Right ventricle myocardium inferior (tissue), 1 donor: Measurements from ENCODE around the gene CTCF. TPM values are rescaled to one million over a fixed set of nuclear protein-coding genes. Genes with fewer than 3 reads are reported as not detected.
"Not testable (repeated sequence)": the region's sequence is repeated elsewhere in the genome, so short reads cannot be mapped to it uniquely, and the experiment has no call there.

Experiments
- ATAC-seq: fragments of 200-7000 bp; cut with Tn5 transposase; one replicate; pipeline ENCODE4 v1.9.1; 2020; ENCODE audit warnings: mild to moderate bottlenecking, moderate library complexity
- DNase-seq: peaks from one replicate; pipeline ENCODE4 v3.0.0; 2021; ENCODE audit errors: missing footprints
- intact Hi-C: fragments of 100-400 bp; cut with DNase I; formaldehyde crosslinking; loops from one replicate; pipeline ENCODE4 v1.11.0; 2022
- long read RNA-seq: library from polyadenylated mRNA; unstranded; transcript quantifications from one replicate; pipeline ENCODE4 v2.0.0, GENCODE V29; 2021
- total RNA-seq: library from RNA; stranded (reverse); fragmentation: NEBNext Ultra II Directional; extraction: Animal tissue kit (Norgen Biotek cat#: 25700); gene quantifications from one replicate; pipeline ENCODE4 v1.2.1, GENCODE V29; 2021
- donor health status: DM: no; HTN: yes; CAD: no; lungs with severe emphysema.

The CTCF gene, protein sequence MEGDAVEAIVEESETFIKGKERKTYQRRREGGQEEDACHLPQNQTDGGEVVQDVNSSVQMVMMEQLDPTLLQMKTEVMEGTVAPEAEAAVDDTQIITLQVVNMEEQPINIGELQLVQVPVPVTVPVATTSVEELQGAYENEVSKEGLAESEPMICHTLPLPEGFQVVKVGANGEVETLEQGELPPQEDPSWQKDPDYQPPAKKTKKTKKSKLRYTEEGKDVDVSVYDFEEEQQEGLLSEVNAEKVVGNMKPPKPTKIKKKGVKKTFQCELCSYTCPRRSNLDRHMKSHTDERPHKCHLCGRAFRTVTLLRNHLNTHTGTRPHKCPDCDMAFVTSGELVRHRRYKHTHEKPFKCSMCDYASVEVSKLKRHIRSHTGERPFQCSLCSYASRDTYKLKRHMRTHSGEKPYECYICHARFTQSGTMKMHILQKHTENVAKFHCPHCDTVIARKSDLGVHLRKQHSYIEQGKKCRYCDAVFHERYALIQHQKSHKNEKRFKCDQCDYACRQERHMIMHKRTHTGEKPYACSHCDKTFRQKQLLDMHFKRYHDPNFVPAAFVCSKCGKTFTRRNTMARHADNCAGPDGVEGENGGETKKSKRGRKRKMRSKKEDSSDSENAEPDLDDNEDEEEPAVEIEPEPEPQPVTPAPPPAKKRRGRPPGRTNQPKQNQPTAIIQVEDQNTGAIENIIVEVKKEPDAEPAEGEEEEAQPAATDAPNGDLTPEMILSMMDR
- total RNA-seq: 28.2 TPM
- long read RNA-seq, transcript CTCF-201 (12 exons, 3,941 nt): major isoform, 11 of 16 reads
- long read RNA-seq, partial matches to known transcripts: 1 of 16 reads
- long read RNA-seq, other reads (novel, unspliced or antisense): 1 of 16 reads

DNA sequence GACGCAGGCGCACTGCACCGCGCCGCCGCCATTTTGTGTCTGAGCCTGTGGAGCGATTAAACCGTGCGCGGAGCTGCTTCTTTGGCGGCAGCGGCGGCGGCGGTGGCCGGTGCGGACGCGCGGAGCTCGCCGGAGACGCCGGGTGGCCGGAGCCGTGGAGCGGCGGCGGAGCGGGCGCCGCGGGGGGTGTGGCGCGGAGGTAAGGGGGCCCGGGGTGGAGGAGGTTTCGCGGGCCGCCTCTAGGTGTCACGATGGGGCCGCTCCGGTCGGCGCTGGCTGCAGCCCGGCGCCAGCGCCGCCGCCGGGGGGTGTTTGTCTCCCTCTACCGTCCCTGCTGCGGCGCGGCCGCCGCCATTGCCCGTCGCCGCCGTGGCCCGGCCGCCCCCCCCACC is at the start of gene CTCF:
Gene CTCF, plus strand, starts transcription at position 1 of the 392 bp plus-strand sequence. CDS start 48,307 bp downstream, outside the sequence.
- intact Hi-C loops: loop anchor here (1.0 to 2.0 kb wide), 5 partner anchors 16 to 105 kb away; no protein-coding TSS in a partner anchor
- ATAC-seq: peak; percentile 56
- peak; percentile 93 for DNase-seq

DNA sequence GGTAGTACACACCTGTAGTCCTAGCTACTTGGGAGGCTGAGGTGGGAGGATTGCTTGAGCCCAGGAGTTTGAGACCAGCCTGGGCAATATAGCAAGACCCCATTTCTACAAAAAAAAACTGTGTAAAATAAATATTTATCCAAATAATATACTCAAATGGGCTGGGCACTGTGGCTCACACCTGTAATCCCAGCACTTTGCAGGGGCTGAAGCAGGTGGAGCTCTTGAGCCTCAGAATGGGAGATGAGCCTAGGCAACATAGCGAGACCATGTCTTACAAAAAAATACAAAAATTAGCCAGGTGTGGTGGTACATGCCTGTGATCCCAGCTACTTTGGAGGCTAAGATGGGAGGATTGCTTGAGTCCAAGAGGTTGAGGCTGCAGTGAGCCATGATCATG is 48.4 kb upstream of the CTCF start:
- intact Hi-C loops: loop anchor here (2.0 kb wide), 2 partner anchors 19 to 85 kb away; no protein-coding TSS in a partner anchor
- ATAC-seq, DNase-seq: not testable (repeated sequence)

DNA sequence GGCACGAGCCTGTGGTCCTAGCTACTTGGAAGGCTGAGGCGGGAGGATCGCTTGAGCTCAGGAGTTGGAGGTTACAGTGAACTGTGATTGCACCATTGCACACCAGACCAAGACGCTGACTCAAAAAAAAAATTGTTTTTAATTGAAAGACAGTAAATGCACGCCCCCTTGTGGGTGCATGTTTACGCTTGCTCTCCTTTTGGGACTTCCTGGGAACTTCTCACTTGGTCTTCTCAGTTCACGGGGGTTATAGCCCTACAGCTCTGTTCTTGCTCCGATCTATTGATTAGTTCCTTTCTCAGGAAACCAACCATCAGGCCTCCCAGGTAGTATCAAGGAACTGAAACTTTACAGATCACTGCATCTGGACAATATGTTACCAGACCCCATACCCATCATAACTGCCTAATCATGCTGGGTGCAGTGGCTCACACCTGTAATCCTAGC is 47.9 kb upstream of the CTCF start:
- ATAC-seq (peak; percentile 75), DNase-seq (peak; percentile 81)
- intact Hi-C loops: loop anchor here (2.0 kb wide), 2 partner anchors 20 to 86 kb away; no protein-coding TSS in a partner anchor

DNA sequence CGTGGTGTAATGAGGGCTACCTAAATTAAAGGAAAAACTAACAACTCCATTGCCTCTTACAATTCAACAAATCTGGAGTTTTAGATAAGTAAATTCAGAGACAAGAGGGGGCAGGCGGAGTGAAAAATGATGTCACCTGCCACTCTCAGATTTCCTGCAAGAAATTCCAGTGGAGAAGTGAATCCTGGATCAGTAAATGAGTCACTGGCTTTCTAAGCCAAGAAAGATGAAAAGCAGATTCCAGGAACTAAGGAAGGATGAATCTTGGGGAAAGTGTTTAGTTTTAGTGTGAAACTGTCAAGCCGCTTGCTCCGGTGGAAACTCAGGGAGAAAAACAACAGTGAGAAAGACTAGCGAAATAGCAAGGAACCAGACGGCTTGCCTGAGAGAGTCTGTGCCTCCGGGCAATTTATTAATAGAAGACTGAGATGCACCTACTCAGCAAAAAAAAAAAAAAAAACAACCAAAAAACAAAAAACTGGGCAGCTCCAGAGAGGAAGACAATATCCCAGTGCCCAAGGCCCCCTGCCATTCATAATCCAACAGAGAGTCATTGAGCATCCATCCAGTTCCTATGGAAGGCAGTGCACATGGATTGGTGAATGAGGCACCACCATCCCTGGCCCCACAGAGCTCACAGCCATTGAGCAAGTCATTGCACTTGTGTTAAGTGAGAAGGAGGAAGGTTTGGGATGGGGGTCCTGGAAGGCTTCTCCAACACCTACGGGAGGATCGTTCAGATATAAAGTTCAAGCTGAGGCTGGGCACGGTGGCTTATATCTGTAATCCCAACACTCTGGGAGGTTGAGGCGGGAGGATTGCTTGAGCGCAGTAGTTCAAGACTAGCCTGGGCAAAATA is 45.8 kb upstream of the CTCF start:
- DNase-seq: no peak
- intact Hi-C loops: no loop called here
- no peak for ATAC-seq

DNA sequence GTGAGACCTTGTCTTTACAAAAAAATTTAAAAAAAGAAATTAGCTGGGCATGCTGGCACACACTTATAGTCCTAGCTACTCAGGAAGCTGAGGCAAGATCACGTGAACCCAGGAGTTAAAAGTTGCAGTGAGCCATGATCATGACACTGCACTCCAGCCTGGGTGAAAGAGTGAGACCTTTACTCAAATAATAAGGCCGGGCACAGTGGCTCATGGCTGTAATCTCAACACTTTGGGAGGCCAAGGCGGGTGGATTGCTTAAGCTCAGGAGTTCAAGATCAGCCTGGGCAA is 45.2 kb upstream of the CTCF start:
- intact Hi-C loops: no loop called here
- no peak for ATAC-seq

DNA sequence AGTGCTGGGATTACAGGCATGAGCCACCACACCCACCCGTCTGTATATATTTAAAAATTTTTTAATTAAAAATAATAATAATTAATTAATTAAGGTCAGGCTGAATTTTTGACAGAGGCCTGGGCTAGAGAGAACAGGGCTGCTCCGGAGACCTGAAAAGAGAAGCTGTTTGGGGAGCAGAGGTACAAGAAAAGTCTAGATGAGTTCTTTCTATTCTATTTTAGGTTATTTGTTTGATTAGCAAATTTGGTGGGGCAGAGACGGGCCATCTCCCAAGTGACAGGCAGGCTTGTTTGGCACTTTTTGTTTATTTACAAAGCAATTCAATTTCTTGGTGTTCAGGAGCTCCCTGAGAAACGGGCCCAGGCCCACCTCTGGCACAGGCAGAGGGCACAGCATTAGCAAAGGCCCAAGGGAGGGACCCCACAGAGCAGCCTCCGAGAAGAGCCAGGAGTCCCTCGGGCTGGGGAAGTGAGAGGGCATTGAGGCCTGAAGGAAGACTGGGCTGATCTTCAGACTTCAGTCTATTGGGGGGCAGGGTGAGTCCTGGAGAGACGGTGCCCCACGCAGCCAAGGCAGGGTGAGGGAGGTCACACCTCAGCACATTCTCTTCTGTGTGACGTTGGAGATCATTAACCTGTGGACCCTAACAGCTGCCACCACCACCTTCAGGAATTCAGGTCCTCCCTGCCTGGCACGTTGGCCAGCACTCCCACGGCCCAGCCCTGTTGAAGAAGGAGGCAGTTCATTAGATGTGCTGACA is 44.5 kb upstream of the CTCF start:
- ATAC-seq (no peak), DNase-seq (no peak)
- intact Hi-C loops: no loop called here

More for the DNA sequence above, 45.2 kb upstream of the CTCF start:
- DNase-seq: no peak

DNA sequence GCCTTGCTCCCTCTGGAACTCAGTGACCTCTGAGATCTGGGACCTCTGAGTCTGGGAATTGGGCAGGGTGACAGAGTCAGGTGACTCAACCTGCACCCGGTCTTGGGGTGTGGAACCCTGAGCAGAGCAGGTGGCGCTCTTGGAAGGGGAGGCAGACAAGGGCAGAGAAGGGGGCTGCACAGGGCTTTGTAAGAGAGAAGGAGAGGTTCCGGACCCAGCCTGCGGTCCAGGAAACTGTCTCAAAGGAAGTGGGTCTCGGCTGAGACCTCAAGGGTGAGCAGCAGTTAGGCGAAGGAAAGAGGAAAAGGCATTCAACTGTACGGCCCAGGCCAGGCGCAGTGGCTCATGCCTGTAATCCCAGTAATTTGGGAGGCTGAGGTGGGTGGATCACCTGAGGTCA is 43.6 kb upstream of the CTCF start:
- DNase-seq: no peak
- intact Hi-C loops: no loop called here
- ATAC-seq: no peak

DNA sequence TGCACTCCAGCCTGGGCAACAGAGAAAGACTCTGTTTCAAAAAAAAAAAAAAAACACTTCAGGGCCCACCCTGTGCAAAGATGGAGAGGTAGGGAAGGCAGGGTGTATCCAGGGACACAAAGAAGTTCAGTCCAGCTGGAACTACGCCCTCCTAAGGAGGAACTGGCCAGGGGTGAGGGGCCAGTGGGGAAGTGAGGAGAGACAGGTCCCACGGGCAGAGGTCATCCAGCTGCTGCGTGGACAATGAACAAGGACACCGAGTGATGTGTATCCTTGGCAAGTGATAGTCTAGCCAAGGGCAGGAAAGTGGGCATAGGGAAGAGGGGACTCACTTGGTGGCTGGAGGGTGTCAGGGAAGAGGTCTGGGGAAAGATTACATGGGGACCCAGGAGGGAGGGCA is 43.1 kb upstream of the CTCF start:
- ATAC-seq (no peak), DNase-seq (no peak)
- intact Hi-C loops: no loop called here

DNA sequence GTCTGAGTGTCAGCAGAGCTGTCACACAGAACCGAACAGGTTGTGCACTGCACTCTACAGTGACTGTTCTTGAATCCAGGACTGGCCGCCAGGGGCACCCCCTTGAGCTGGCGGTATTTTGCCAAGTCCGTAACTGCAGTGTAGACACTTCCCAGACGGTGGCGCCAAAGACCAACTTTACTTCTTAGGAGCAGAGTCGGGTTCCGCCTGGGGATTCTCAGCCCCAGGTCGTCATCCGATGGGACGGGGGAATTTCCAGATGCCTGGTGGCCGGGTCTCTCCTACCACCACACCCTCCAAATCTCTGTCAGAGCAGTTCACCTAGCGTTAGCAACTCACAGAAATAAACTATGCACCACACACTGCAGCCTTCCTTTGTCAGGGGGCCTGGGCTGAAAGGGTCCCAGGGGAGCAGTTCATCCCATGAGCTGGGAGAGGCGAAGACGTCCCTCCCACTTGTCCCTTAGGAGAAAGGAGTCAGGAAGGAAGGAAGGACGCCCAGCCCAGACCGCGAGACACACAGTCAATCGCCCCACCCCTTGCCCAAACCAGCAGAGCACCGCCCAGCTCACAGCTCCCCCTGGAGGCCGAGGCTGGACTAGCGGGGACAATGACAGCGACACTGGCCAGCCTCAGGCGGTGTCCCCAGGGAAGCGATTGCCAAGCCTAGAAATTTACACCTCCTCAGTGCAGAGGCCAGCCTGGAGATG is 41.1 kb upstream of the CTCF start:
- intact Hi-C loops: loop anchor here (1.0 to 5.0 kb wide), 6 partner anchors 39 to 407 kb away; partner anchors contain the start of genes AGRP, ATP6V0D1, CTCF and RANBP10
- ATAC-seq (peak; percentile 94), DNase-seq (peak; percentile 97)

DNA sequence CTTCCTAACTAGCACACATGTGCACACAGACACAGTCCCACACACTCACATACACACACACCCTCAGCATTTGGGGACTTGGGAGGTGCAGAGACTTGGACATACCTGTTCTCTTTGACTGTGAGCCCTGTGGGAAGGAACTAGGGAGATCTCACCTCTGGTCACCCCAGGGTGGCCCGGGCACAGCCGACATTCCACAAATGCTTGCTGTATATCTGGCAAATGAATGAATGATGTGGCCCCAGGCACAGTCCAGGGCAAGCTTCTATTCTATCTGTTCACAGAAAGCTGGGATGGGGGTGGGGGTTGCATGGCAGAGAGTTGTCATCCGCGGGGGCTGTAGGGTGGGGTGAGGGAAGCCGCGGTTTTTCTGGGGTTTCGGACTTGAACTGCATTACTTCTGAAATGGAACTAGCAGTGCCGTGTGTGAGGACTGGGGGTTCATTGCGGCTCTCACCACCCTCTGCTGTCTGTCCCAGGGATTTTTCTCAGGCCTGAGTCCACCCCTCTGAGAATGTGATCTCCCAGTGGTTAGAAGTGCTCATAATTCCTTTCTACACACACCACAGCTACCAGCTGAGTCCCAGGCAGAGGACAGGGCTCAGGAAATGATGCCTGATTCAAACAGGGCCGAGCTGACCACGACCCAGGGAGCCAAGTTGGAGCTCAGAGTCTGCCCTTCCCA is 37.0 kb upstream of the CTCF start:
- no peak for ATAC-seq
- no peak for DNase-seq
- intact Hi-C loops: no loop called here

DNA sequence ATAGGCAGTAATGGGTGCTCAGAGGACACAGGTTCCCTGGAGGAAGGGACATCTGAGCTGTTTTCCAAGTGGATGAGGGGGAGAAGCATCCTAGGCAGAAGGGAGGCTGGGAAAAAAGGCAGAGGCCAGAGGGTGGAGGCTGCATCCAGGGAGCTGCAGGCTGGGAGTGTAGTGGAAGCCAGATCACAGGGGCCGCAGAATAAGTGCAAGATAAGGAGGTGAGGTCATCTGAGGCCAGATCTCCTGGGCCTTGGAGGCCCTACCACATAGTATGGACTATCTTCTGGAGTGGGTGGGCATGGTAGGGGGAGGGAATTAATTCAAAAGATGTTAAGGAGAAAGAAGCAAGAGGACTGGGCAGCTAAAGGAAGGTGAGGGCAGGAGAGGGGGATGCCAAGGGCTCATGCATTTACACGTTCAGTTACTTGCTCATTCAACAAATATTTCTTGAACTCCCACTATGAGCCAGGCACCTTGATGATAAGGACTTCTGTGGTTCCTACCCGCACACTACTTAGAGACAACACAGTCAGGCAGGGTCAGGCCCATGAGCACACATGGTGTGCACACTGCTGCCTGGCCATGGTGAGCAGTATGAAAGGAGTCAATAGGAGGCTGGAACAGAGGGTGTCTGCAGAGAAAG is 36.1 kb upstream of the CTCF start:
- DNase-seq: no peak
- no peak for ATAC-seq
- intact Hi-C loops: no loop called here

DNA sequence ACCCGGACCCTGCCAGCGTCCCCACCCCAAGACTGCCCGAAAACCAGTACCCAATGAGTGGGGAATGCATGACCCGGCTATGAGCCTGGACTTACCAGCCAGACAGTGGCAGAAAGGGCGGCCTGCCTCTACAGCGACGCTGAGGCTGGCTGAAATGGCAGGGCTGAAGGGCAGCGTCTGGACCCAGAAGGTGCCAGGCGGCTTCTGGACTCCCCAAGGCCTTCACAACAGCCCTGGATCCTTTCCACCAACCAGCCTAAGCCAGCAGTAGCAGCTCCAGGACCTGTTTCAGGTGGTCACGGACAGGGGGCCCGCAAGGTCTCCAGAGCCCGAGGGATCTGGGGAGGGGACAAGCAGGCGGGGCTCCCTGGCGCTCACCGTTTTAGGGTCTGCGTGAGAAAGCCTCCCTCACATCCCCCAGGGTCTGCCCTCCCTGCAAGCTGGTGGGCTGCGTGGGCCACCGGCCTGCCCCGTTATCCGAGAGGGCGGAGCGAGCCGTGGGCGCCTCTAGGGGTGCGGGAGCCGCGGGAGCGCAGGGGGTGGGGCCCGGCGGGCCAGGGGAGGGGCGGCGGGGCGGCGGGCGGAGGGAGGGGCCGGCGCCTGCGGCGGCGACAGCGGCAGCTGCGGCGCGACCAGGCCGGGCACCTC is 34.0 kb upstream of the CTCF start, which contains the start of gene RIPOR1:
Gene RIPOR1, plus strand, starts transcription at position 608 of the 648 bp plus-strand sequence. CDS start 9,618 bp downstream, outside the sequence.
- no peak for DNase-seq
- intact Hi-C loops: no loop called here
- peak; percentile 70 for ATAC-seq

DNA sequence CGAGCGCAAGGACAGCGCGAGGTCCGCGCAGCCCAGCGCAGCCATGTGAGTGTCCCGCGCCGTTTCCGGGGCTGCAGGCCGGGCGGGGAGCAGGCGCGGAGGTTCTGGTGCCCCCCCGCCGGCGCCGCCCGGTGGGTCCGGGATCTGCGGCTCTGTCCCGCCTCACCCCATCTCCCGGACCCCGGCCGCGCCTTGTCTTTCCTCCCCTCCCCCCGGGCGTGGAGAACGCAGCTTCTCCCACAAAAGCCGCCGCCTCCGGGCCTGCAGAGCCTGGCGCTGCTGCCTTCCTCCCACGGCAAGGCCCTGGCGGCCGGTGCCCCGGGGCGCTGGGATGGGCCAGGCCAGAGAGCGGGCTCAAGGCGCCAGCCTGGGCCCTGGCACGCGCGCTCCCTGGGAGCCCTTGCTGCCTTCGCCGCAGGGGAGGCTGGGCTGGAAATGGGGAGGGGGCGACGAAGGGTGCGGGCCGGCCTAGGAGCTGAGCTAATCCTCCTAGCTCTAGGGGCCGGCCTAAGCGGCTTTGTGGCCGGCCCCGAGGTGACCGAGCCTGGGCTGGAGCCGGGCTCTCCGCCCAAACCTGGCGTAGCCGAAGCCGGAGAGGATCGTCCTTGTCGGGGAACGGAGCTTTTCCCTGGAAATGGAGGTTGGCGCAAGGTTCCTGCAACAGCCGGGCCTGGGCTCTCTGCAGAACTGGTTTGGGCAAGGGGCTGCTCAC is 33.3 kb upstream of the CTCF start:
- ATAC-seq (peak; percentile 20), DNase-seq (peak; percentile 83)
- intact Hi-C loops: no loop called here

DNA sequence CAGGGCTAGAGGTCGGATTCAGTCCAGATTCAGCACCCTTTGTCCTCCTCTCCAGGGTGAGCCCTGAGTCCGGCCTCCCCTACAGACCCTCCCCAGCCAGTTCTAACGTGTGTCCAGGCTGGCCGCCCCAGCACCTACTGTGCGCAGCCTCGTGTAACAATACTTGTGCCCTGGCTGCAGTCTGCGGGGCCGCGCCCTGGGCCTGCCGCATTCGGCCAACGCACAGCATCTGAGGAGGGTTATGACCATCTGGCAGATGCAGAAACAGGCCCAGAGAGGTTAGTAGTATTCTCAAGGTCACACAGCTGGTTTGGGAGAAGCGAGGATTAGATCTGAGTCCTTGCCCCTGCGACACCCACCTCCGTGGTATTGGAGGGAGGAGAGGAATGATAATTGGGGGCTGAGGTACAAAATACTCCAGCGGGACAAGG is 32.7 kb upstream of the CTCF start:
- no peak for DNase-seq
- intact Hi-C loops: loop anchor here (2.0 kb wide), 1 partner anchor 33 kb away; the partner anchor contains the start of gene CTCF
- peak; percentile 11 for ATAC-seq
